Measurements from ENCODE around the gene CFAP91.

The CFAP91 gene

GRCh38 chr3:119748991-119749390 is 46.2 kb downstream of the CFAP91 start:
- DNase-seq (ENCODE audit: low read depth), result no peak
- H3K4me3 ChIP-seq (ENCODE audit: control insufficient read depth, low read depth, low read length), result no peak overlapping the region
- TF ChIP-seq CTCF (conservative IDR thresholded peaks at IDR 0.05; ENCODE audit: control insufficient read depth, insufficient read depth, low read depth, low read length), result no peak

- no peak for TF ChIP-seq CTCF (conservative IDR thresholded peaks at IDR 0.05; ENCODE audit: control insufficient read depth, insufficient read depth, low read depth, low read length)
- no peak for DNase-seq (ENCODE audit: low read depth)
- H3K4me3 ChIP-seq (ENCODE audit: control insufficient read depth, low read depth, low read length), result no peak overlapping the region
Observed at GRCh38 chr3:119751423-119751822, 48.6 kb downstream of the CFAP91 start.

Data from fibroblast of mammary gland (primary cell).